Coronary artery (tissue), 2 donors: ENCODE measurements around the gene AHI1.

ENCODE experiments used
- DNase-seq: peaks from one replicate; pipeline ENCODE4 v3.0.0-alpha.2; 2017; ENCODE audit warnings: low spot score
- H3K27ac ChIP-seq, 2 donors: fragments of 200-600 bp; sonication (generic); one replicate each; pipeline ENCODE4 v1.5.1; 2016 to 2019
- H3K4me3 ChIP-seq: fragments of 200-600 bp; sonication (generic); 2 replicates; pipeline ENCODE4 v1.5.1; 2016; ENCODE audit warnings: mild to moderate bottlenecking, moderate library complexity
- CTCF ChIP-seq: fragments of 200-600 bp; sonication (generic); IDR thresholded peaks from one replicate; pipeline ENCODE4 v1.5.1; 2019; ENCODE audit warnings: antibody characterized with exemption

Gene AHI1

GRCh38 chr6:135522965-135523692 lies 25.6 kb upstream of the AHI1 start:
- no peak for TF ChIP-seq CTCF
- H3K27ac ChIP-seq: no peak overlapping the region
- no peak for DNase-seq
- H3K4me3 ChIP-seq: no peak overlapping the region

GRCh38 chr6:135521431-135521830 lies 23.9 kb upstream of the AHI1 start:
- H3K27ac ChIP-seq: no peak overlapping the region
- no peak overlapping the region for H3K4me3 ChIP-seq
- TF ChIP-seq CTCF: no peak
- DNase-seq: no peak

GRCh38 chr6:135520781-135521180 lies 23.2 kb upstream of the AHI1 start:
- no peak for TF ChIP-seq CTCF
- no peak for DNase-seq

GRCh38 chr6:135519348-135519747 lies 21.8 kb upstream of the AHI1 start:
- no peak overlapping the region for H3K4me3 ChIP-seq
- no peak overlapping the region for H3K27ac ChIP-seq
- no peak for DNase-seq
- TF ChIP-seq CTCF: no peak

More at GRCh38 chr6:135520781-135521180, 23.2 kb upstream of the AHI1 start:
- Histone ChIP-seq H3K4me3 (no peak overlapping the region), H3K27ac (no peak overlapping the region)

GRCh38 chr6:135517527-135517926 lies 20.0 kb upstream of the AHI1 start:
- no peak overlapping the region for H3K27ac ChIP-seq

GRCh38 chr6:135514706-135515105 lies 17.2 kb upstream of the AHI1 start:
- no peak for DNase-seq
- TF ChIP-seq CTCF: no peak
- Histone ChIP-seq H3K4me3 (no peak overlapping the region), H3K27ac (no peak overlapping the region)

More at GRCh38 chr6:135517527-135517926, 20.0 kb upstream of the AHI1 start:
- no peak for DNase-seq
- TF ChIP-seq CTCF: no peak
- no peak overlapping the region for H3K4me3 ChIP-seq

GRCh38 chr6:135506270-135506997 lies 8.9 kb upstream of the AHI1 start:
- no peak overlapping the region for H3K27ac ChIP-seq
- no peak for TF ChIP-seq CTCF
- DNase-seq: no peak
- H3K4me3 ChIP-seq: no peak overlapping the region
